Peyer's patch (tissue), 4 donors: ENCODE measurements around the gene PRKCA.

ENCODE experiments used
- CTCF ChIP-seq, 6 experiments: fragments of 450-650 bp in 4 of 6; fragments of 200-600 bp in 2 of 6; sonication (generic) in 1 of 6; IDR thresholded peaks; one replicate each; pipeline ENCODE4 v1.5.1; 2017 to 2019; ENCODE audit warnings: antibody characterized with exemption in 6 of 6, mild to moderate bottlenecking in 3 of 6, moderate library complexity in 1 of 6
- POLR2A ChIP-seq, 2 donors: fragments of 450-650 bp; IDR thresholded peaks; one replicate each; pipeline ENCODE4 v1.5.1; 2017; ENCODE audit warnings: antibody characterized with exemption in 2 of 2, mild to moderate bottlenecking in 2 of 2, moderate library complexity in 2 of 2

- TF ChIP-seq CTCF (IDR thresholded peaks at IDR 0.05) (no peak), POLR2A (IDR thresholded peaks at IDR 0.05) (no peak)
Measured at GRCh38 chr17:66411520-66411919, 109.1 kb downstream of the PRKCA start.
